Activated T-cell treated with anti-CD3 and anti-CD28 coated beads for 1 hour (primary cell): Measurements from ENCODE around the gene MYO5C.
"Not testable (repeated sequence)": the region's sequence is repeated elsewhere in the genome, so short reads cannot be mapped to it uniquely, and the experiment has no call there.

Experiments used
- DNase-seq: peaks from one replicate; pipeline ENCODE4 v3.0.0-alpha.2; 2020; ENCODE audit warnings: low read depth

The MYO5C gene

GRCh38 chr15:52172869-52173268, 122.7 kb downstream of the MYO5C start:
- no peak for DNase-seq

- no peak for DNase-seq
Observed at GRCh38 chr15:52171807-52172206, 123.8 kb downstream of the MYO5C start.

GRCh38 chr15:52171386-52171785, 124.2 kb downstream of the MYO5C start:
- no peak for DNase-seq

- DNase-seq: not testable (repeated sequence)
Observed at GRCh38 chr15:52170199-52170598, 125.4 kb downstream of the MYO5C start.

- not testable (repeated sequence) for DNase-seq
Observed at GRCh38 chr15:52165494-52166131, 130.0 kb downstream of the MYO5C start.

- DNase-seq: no peak
Observed at GRCh38 chr15:52164631-52165265, 130.9 kb downstream of the MYO5C start.

GRCh38 chr15:52163321-52164190, 132.0 kb downstream of the MYO5C start:
- peak; percentile 20 for DNase-seq

- no peak for DNase-seq
Observed at GRCh38 chr15:52162876-52163275, 132.7 kb downstream of the MYO5C start.

GRCh38 chr15:52162260-52162659, 133.3 kb downstream of the MYO5C start:
- DNase-seq: no peak

GRCh38 chr15:52161406-52161966, 134.1 kb downstream of the MYO5C start:
- DNase-seq: no peak

GRCh38 chr15:52159645-52160044, 136.0 kb downstream of the MYO5C start:
- no peak for DNase-seq

- no peak for DNase-seq
Observed at GRCh38 chr15:52158084-52158765, 137.4 kb downstream of the MYO5C start.

GRCh38 chr15:52155878-52156277, 139.7 kb downstream of the MYO5C start:
- DNase-seq: no peak

GRCh38 chr15:52154896-52155865, 140.4 kb downstream of the MYO5C start:
- DNase-seq: no peak

GRCh38 chr15:52153900-52154895, 141.4 kb downstream of the MYO5C start:
- no peak for DNase-seq

- no peak for DNase-seq
Observed at GRCh38 chr15:52151353-52151752, 144.3 kb downstream of the MYO5C start.

- DNase-seq: no peak
Observed at GRCh38 chr15:52150871-52151270, 144.7 kb downstream of the MYO5C start.

- DNase-seq: no peak
Observed at GRCh38 chr15:52150043-52150825, 145.4 kb downstream of the MYO5C start.

GRCh38 chr15:52148403-52148802, 147.2 kb downstream of the MYO5C start:
- no peak for DNase-seq
